Glutamatergic neuron (in vitro differentiated cells): Measurements from ENCODE around the gene FAT4. TPM values are rescaled to one million over a fixed set of nuclear protein-coding genes. Genes with fewer than 3 reads are reported as not detected.

Experiments
- DNase-seq: peaks from one replicate; pipeline ENCODE4 v3.0.0; 2022
- H3K27ac Mint-ChIP-seq: one replicate; pipeline ENCODE4 v1.8.0; 2020; ENCODE audit warnings: mild to moderate bottlenecking, mixed read lengths, inconsistent platforms; ENCODE audit not compliant: unreplicated experiment
- H3K27me3 Mint-ChIP-seq: one replicate; pipeline ENCODE4 v1.8.0; 2020; ENCODE audit warnings: mild to moderate bottlenecking, moderate library complexity, mixed read lengths, inconsistent platforms; ENCODE audit not compliant: unreplicated experiment
- H3K36me3 Mint-ChIP-seq: one replicate; pipeline ENCODE4 v1.8.0; 2020; ENCODE audit warnings: mild to moderate bottlenecking, mixed read lengths, inconsistent platforms; ENCODE audit not compliant: unreplicated experiment
- H3K4me1 Mint-ChIP-seq: one replicate; pipeline ENCODE4 v1.8.0; 2020; ENCODE audit warnings: mild to moderate bottlenecking, low read depth, mixed read lengths, inconsistent platforms; ENCODE audit not compliant: unreplicated experiment
- H3K4me3 Mint-ChIP-seq: one replicate; pipeline ENCODE4 v1.8.0; 2020; ENCODE audit warnings: mild to moderate bottlenecking, mixed read lengths, inconsistent platforms; ENCODE audit not compliant: unreplicated experiment
- H3K9me3 Mint-ChIP-seq: one replicate; pipeline ENCODE4 v1.8.0; 2020; ENCODE audit warnings: mild to moderate bottlenecking, moderate library complexity, mixed read lengths, inconsistent platforms; ENCODE audit not compliant: unreplicated experiment
- total RNA-seq: library from RNA; stranded (reverse); fragmentation: NEBNext Ultra II Directional; extraction: Animal tissue kit (Norgen Biotek cat#: 25700); gene quantifications from one replicate; pipeline ENCODE4 v1.2.1, GENCODE V29; 2021; ENCODE audit not compliant: unreplicated experiment
- TF ChIP-seq, protein P1 (sequence below): fragments of 200-600 bp; sonication (generic); IDR thresholded peaks from one replicate; pipeline ENCODE4 v1.5.0; 2021; ENCODE audit not compliant: partially characterized antibody, unreplicated experiment

Gene FAT4
- total RNA-seq, 1 donor from 2014 or later: 6.8 TPM

- DNase-seq: no peak
- Mint-ChIP-seq H3K36me3 (no peaks in the 10 kb centered on the region), H3K4me1 (no peaks in the 10 kb centered on the region), H3K27me3 (no peaks in the 10 kb centered on the region), H3K9me3 (no peaks in the 10 kb centered on the region), H3K4me3 (no peak overlapping the region), H3K27ac (no peak overlapping the region)
- TF ChIP-seq, protein P1, sequence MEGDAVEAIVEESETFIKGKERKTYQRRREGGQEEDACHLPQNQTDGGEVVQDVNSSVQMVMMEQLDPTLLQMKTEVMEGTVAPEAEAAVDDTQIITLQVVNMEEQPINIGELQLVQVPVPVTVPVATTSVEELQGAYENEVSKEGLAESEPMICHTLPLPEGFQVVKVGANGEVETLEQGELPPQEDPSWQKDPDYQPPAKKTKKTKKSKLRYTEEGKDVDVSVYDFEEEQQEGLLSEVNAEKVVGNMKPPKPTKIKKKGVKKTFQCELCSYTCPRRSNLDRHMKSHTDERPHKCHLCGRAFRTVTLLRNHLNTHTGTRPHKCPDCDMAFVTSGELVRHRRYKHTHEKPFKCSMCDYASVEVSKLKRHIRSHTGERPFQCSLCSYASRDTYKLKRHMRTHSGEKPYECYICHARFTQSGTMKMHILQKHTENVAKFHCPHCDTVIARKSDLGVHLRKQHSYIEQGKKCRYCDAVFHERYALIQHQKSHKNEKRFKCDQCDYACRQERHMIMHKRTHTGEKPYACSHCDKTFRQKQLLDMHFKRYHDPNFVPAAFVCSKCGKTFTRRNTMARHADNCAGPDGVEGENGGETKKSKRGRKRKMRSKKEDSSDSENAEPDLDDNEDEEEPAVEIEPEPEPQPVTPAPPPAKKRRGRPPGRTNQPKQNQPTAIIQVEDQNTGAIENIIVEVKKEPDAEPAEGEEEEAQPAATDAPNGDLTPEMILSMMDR: no peak
Observed at GRCh38 chr4:125344198-125344597, 29.4 kb downstream of the FAT4 start.

- H3K36me3 Mint-ChIP-seq: no peaks in the 10 kb centered on the region
- H3K27ac Mint-ChIP-seq: no peak overlapping the region
- H3K9me3 Mint-ChIP-seq: no peaks in the 10 kb centered on the region
- DNase-seq: no peak
- no peaks in the 10 kb centered on the region for H3K27me3 Mint-ChIP-seq
- TF ChIP-seq, protein P1: no peak
- no peak overlapping the region for H3K4me3 Mint-ChIP-seq
- no peaks in the 10 kb centered on the region for H3K4me1 Mint-ChIP-seq
Observed at GRCh38 chr4:125346616-125347015, 31.9 kb downstream of the FAT4 start.

GRCh38 chr4:125350470-125351135 is 35.8 kb downstream of the FAT4 start:
- Mint-ChIP-seq H3K9me3 (no peaks in the 10 kb centered on the region), H3K4me1 (no peaks in the 10 kb centered on the region), H3K36me3 (no peaks in the 10 kb centered on the region), H3K4me3 (no peak overlapping the region), H3K27ac (no peak overlapping the region), H3K27me3 (no peaks in the 10 kb centered on the region)
- DNase-seq: no peak
- TF ChIP-seq, protein P1: no peak

GRCh38 chr4:125352521-125352920 is 37.8 kb downstream of the FAT4 start:
- TF ChIP-seq, protein P1: no peak
- Mint-ChIP-seq H3K4me1 (no peaks in the 10 kb centered on the region), H3K27me3 (no peaks in the 10 kb centered on the region), H3K4me3 (no peak overlapping the region), H3K27ac (no peak overlapping the region), H3K36me3 (no peaks in the 10 kb centered on the region), H3K9me3 (no peaks in the 10 kb centered on the region)
- DNase-seq: no peak

GRCh38 chr4:125353131-125353530 is 38.4 kb downstream of the FAT4 start:
- H3K36me3 Mint-ChIP-seq: no peaks in the 10 kb centered on the region
- H3K27ac Mint-ChIP-seq: no peak overlapping the region
- H3K9me3 Mint-ChIP-seq: no peaks in the 10 kb centered on the region
- H3K4me1 Mint-ChIP-seq: no peaks in the 10 kb centered on the region
- TF ChIP-seq, protein P1: no peak
- H3K4me3 Mint-ChIP-seq: no peak overlapping the region
- DNase-seq: no peak
- H3K27me3 Mint-ChIP-seq: no peaks in the 10 kb centered on the region
